Kidney (tissue), 14 donors: ENCODE data around the gene KRTAP10-7. TPM values are rescaled to one million over a fixed set of nuclear protein-coding genes. Genes with fewer than 3 reads are reported as not detected.
"Not testable (repeated sequence)": the region's sequence is repeated elsewhere in the genome, so short reads cannot be mapped to it uniquely, and the experiment has no call there.

Experiments used
- DNase-seq, 5 donors: peaks; one replicate each; pipeline ENCODE4 v3.0.0-alpha.2; 2013 to 2020
- FAIRE-seq: peaks from 2 replicates; lab custom pipeline; 2012; peaks lifted over from hg19 to GRCh38; lab: Jason Lieb, UNC
- H3K27ac ChIP-seq, 2 donors: one replicate each; pipeline ENCODE4 v1.7.0; 2013; ENCODE audit warnings: low read depth in 2 of 2, low read length in 2 of 2, inconsistent platforms in 1 of 2
- H3K27me3 ChIP-seq: one replicate; pipeline ENCODE4 v1.7.1; 2013; ENCODE audit warnings: low read length, inconsistent platforms; ENCODE audit not compliant: control insufficient read depth, insufficient read depth
- H3K36me3 ChIP-seq, 3 donors: one replicate each; pipeline versions ENCODE4 v1.7.0 to v1.7.1; 2013; ENCODE audit warnings: low read length in 3 of 3, control low read depth in 1 of 3, inconsistent platforms in 1 of 3; ENCODE audit not compliant: insufficient read depth in 3 of 3, control insufficient read depth in 2 of 3
- H3K4me1 ChIP-seq, 3 donors: one replicate each; pipeline versions ENCODE4 v1.7.0 to v1.7.1; 2013; ENCODE audit warnings: low read length in 3 of 3, inconsistent platforms in 1 of 3, low read depth in 1 of 3; ENCODE audit not compliant: control insufficient read depth in 2 of 3, insufficient read depth in 2 of 3
- H3K4me3 ChIP-seq, 3 donors: one replicate each; pipeline versions ENCODE4 v1.7.0 to v1.8.1; 2013; ENCODE audit warnings: low read length in 3 of 3, control low read depth in 1 of 3, inconsistent platforms in 1 of 3
- H3K9ac ChIP-seq, 3 donors: one replicate each; pipeline versions ENCODE4 v1.7.0 to v1.7.1; 2013; ENCODE audit warnings: low read length in 3 of 3, control low read depth in 1 of 3, inconsistent platforms in 1 of 3
- H3K9me3 ChIP-seq, 3 donors: one replicate each; pipeline versions ENCODE4 v1.7.0 to v1.7.1; 2013; ENCODE audit warnings: low read length in 3 of 3, control low read depth in 1 of 3, inconsistent platforms in 1 of 3; ENCODE audit not compliant: control insufficient read depth in 2 of 3, insufficient read depth in 1 of 3
- CTCF ChIP-seq: IDR thresholded peaks from 3 replicates; pipeline ENCODE4 v1.5.1; 2012; ENCODE audit warnings: mild to moderate bottlenecking, moderate library complexity, borderline replicate concordance; ENCODE audit not compliant: insufficient read depth; ENCODE audit errors: extremely low read depth
- intact Hi-C: fragments of 100-400 bp; cut with DNase I; formaldehyde crosslinking; loops from one replicate; pipeline ENCODE4 v1.11.1; 2022
- polyA plus RNA-seq: library from polyadenylated mRNA; stranded (reverse); fragments of 350-450 nt; fragmentation: Illumina TruSeq; extraction: RNeasy Lipid Tissue Mini Kit (QIAGEN cat#74804); gene quantifications from one replicate; pipeline ENCODE4 v1.2.3, GENCODE V29; 2014; ENCODE audit warnings: low read depth, low replicate concordance; ENCODE audit not compliant: insufficient read depth
- total RNA-seq: library from RNA; stranded (reverse); fragmentation: NEBNext Ultra II Directional; extraction: Animal tissue kit (Norgen Biotek cat#: 25700); gene quantifications from one replicate; pipeline ENCODE4 v1.2.1, GENCODE V29; 2021
- donor health status: control.
- donor health status: control.
- donor health status: control.
- donor health status: control.
- donor health status: control.
- donor health status: DM: yes; HTN: yes; CAD: no.
- donor health status: Normal renal cell carcinoma (clear cell type).

Gene KRTAP10-7
- total and polyA plus RNA-seq, 2 donors from 2014 or later: not detected

DNA sequence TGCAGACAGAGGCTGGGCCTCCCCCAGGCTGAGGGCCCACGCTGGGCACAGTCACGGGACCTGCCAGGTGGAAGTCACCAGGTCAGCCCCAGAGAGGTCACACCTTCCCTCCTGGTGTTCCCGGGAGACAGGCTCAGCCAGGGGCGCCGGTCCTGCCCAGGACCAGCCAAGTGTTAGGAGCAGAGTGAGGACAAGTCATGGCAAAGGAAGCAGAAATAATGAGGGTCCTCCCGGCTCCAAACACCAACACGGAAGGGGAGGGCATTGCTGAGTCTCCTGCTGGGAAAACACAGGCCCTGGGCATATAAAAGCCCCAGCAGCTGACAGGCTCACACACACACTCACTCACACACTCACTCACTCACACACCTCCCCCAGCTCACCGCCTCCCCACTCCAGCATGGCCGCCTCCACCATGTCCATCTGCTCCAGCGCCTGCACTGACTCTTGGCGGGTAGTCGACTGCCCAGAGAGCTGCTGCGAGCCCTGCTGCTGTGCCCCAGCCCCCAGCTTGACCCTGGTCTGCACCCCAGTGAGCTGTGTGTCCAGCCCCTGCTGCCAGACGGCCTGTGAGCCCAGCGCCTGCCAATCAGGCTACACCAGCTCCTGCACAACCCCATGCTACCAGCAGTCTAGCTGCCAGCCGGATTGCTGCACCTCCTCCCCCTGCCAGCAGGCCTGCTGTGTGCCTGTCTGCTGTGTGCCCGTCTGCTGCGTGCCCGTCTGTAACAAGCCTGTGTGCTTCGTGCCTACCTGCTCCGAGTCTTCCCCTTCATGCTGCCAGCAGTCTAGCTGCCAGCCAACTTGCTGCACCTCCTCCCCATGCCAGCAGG, 36.8 kb downstream of the KRTAP10-7 start, which contains the start of gene KRTAP10-10:
TSS of gene KRTAP10-10 (plus strand) at position 339 of the 833 bp plus-strand sequence. CDS start at position 401, 62 bp downstream.
- no peaks in the 10 kb centered on the region for H3K36me3 ChIP-seq
- intact Hi-C loops: no loop called here
- H3K27ac ChIP-seq: no peak within 1 kb of the TSS
- H3K4me1 ChIP-seq: no peaks in the 10 kb centered on the region
- H3K9me3 ChIP-seq: peaks cover 0 to 8% (median 2%) of the 10 kb centered on the region in 3 donors
- FAIRE-seq (no peak), DNase-seq (peak in 3 of 5 donors; percentile 9 to 74 (median 14))
- no peak within 1 kb of the TSS for H3K4me3 ChIP-seq
- no peak within 1 kb of the TSS for H3K9ac ChIP-seq
- no peaks in the 10 kb centered on the region for H3K27me3 ChIP-seq
- TF ChIP-seq CTCF: no peak

DNA sequence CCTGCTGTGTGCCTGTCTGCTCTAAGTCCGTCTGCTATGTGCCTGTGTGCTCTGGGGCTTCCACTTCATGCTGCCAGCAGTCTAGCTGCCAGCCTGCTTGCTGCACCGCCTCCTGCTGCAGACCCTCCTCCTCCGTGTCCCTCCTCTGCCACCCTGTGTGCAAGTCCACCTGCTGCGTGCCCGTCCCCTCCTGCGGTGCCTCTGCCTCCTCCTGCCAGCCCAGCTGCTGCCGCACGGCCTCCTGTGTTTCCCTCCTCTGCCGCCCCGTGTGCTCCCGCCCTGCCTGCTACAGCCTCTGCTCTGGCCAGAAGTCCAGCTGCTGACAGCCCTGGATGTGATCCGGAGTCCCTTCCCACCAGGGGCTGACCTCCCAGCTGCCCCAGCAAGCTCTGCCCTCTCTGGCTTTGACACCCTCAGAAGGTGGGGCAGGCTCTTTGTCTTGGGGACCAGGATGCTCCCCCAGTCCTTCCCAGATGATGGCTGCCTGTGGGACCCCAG, 37.5 kb downstream of the KRTAP10-7 start:
- H3K4me1 ChIP-seq, H3K36me3 ChIP-seq, FAIRE-seq, H3K27ac ChIP-seq, intact Hi-C loops, H3K9ac ChIP-seq, DNase-seq, H3K4me3 ChIP-seq, H3K27me3 ChIP-seq, H3K9me3 ChIP-seq: not testable (repeated sequence)

DNA sequence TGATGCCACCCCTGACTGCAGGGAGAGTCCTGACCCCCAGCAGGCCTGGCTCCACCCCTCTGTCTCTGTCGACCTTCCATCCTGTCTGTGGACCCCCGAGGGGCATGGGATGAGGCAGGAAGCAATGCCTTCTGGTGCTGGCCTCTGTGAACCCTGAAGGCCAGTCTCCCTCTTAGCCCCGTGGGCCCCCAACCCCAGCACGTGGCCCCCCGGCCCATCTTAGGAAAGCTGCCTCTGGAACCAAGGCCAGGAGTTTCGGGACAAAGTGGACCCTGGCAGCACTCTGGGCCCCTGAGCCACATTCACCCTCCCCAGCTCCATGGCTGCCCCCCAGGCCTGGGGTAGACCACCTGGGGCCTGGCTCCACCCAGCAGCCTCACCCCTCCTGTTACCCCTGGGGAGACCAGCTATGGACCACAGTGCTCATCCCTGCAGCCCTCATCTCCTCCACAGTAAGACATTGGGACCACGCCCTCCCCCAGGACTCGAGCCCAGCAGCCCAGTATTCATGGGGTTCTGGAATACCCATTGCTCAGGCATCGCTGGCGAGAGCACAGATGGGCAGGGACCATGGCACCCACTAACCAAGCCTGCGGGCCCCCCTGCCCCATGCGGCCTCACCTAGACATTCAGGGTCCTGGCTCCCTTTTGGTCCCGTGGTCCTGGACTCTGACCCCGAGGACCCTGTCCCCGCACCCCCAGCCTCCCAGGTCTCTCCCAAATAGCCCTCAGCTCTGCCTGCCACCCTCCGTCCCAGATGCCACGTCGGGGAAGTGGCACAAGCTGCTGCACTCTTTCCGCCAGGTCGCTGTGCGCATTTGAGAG, 38.3 kb downstream of the KRTAP10-7 start:
- H3K9me3 ChIP-seq, intact Hi-C loops, H3K27ac ChIP-seq, FAIRE-seq, H3K4me1 ChIP-seq, H3K4me3 ChIP-seq, H3K9ac ChIP-seq, DNase-seq, H3K36me3 ChIP-seq, H3K27me3 ChIP-seq: not testable (repeated sequence)

GRCh38 chr21:44639331-44639655, 38.9 kb downstream of the KRTAP10-7 start:
- no peak for FAIRE-seq
- intact Hi-C loops: no loop called here
- no peak for TF ChIP-seq CTCF
- Histone ChIP-seq H3K4me1 (no peaks in the 10 kb centered on the region), H3K4me3 (no peak overlapping the region), H3K9ac (no peak overlapping the region), H3K36me3 (no peaks in the 10 kb centered on the region), H3K27ac (no peak overlapping the region), H3K27me3 (no peaks in the 10 kb centered on the region), H3K9me3 (peaks cover 0 to 8% (median 2%) of the 10 kb centered on the region in 3 donors)
- peak in 1 of 5 donors; percentile 73 for DNase-seq
